Omental fat pad (tissue), 4 donors: ENCODE data around the gene LRP4. TPM values are rescaled to one million over a fixed set of nuclear protein-coding genes. Genes with fewer than 3 reads are reported as not detected.
A peak's percentile ranks its signal among the peaks of the same experiment; 100 is the strongest.

ENCODE experiments used
- ATAC-seq: fragments of 150-250 bp; one replicate; pipeline ENCODE4 v1.9.1; 2016; ENCODE audit warnings: mild to moderate bottlenecking, moderate library complexity; ENCODE audit not compliant: low FRiP score
- DNase-seq: peaks from one replicate; pipeline ENCODE4 v3.0.0-alpha.2; 2019; ENCODE audit warnings: low spot score
- total RNA-seq, 4 donors: library from RNA; depleted of rRNA; stranded (reverse); fragments of >200 nt; gene quantifications; one replicate each; pipeline ENCODE4 v1.1.0, GENCODE V29; 2016
- TF ChIP-seq, protein P1 (sequence below), 3 donors: fragments of 450-650 bp; IDR thresholded peaks; one replicate each; pipeline ENCODE4 v1.5.1; 2016 to 2017; ENCODE audit warnings: antibody characterized with exemption in 3 of 3, mild to moderate bottlenecking in 3 of 3, moderate library complexity in 2 of 3

Gene LRP4
- total RNA-seq, 4 donors from 2014 or later: 1.6 to 4.3 (median 3.3) TPM

DNA sequence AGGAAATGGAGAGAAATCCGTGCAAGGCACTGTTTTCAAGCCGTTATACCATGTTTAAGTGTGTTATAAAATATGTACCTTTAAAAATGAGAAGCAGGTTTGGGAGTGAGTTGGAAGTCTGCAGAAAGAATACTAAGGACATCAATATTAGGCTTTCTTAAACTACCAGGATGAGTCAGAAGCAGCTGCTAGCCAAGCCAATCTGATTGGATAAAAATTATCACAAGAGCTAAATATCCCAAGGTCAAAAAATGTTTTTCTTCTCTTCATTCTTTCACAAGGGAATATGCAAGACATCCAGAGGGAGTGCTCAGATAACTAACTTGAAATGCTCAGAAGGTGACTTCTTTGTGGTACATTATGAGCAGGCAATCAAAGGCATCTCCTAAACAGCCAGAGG lies 53.0 kb downstream of the LRP4 start:
- peak; percentile 80 for ATAC-seq
- DNase-seq: no peak
- TF ChIP-seq, protein P1, sequence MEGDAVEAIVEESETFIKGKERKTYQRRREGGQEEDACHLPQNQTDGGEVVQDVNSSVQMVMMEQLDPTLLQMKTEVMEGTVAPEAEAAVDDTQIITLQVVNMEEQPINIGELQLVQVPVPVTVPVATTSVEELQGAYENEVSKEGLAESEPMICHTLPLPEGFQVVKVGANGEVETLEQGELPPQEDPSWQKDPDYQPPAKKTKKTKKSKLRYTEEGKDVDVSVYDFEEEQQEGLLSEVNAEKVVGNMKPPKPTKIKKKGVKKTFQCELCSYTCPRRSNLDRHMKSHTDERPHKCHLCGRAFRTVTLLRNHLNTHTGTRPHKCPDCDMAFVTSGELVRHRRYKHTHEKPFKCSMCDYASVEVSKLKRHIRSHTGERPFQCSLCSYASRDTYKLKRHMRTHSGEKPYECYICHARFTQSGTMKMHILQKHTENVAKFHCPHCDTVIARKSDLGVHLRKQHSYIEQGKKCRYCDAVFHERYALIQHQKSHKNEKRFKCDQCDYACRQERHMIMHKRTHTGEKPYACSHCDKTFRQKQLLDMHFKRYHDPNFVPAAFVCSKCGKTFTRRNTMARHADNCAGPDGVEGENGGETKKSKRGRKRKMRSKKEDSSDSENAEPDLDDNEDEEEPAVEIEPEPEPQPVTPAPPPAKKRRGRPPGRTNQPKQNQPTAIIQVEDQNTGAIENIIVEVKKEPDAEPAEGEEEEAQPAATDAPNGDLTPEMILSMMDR (IDR thresholded peaks at IDR 0.05): no peak

DNA sequence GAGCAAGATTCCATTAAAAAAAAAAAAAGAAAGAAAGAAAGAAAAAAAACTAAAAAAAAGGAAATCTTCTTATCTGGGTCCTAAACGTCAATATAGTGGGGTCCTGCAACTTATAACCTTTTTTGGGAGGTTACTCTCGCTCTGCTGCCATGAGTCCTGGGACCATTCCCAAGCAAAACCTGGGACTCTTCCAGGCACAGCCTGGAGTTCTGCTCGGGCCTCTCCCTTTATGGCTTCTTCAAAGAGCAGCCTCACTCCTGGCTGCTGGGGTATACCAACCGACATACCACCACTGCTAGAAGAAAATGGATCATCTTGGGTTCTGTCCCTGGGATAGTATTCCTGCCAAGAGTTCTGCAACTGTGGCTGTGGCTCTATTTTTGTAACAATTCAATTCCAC lies 58.1 kb downstream of the LRP4 start:
- TF ChIP-seq, protein P1 (IDR thresholded peaks at IDR 0.05): no peak
- DNase-seq: no peak
- no peak for ATAC-seq

DNA sequence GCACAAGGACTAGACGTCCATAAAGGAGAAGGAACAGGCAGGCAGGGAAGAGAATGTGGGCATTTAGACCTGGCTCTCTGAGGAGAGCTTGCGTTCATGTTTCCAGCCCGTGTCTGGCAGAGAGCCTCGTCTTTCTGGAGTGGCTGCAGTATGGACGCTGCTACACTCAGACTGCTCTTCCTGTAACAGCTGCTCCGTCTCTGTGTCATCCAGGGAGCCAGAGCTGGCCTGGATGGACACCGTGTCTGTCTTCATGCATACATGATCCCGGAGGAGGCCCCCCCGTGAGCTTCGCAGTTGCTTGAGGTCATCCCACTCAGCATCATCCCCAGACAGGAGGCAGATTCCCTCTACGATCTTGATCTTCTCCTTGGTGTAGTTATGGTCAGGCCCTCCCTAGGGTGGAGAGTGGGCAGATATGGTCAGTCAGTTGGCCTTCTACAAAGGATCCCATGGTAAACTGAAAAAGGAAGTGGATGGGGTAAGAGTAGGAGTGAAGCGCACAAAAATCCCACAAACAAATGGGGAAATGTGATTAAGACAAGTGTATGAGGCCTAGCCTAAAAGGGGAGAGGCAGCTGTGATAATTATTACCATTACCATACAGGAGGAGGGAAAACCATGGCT lies 59.3 kb downstream of the LRP4 start:
- DNase-seq (no peak), ATAC-seq (no peak)
- TF ChIP-seq, protein P1 (IDR thresholded peaks at IDR 0.05): no peak

DNA sequence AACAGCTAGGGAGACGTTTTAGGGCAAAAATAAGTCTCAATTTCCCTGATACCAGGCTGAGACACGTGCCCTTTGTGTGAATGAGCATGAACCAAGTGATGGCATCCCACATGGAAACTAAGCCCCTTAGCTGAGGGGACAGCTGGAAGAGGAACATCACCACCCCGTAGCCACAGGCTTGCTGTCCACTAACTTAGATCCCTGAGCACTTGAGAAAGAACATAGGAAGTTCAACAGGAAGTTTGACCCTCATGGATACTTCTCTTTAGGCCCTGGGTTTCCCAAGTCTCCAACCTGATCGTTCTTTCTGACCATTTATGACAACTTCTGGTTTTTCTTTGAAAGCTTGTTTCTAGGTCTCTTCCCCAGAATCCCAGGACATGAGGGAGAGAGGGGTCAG lies 60.7 kb downstream of the LRP4 start:
- ATAC-seq (no peak), DNase-seq (no peak)
- TF ChIP-seq, protein P1 (IDR thresholded peaks at IDR 0.05): no peak

DNA sequence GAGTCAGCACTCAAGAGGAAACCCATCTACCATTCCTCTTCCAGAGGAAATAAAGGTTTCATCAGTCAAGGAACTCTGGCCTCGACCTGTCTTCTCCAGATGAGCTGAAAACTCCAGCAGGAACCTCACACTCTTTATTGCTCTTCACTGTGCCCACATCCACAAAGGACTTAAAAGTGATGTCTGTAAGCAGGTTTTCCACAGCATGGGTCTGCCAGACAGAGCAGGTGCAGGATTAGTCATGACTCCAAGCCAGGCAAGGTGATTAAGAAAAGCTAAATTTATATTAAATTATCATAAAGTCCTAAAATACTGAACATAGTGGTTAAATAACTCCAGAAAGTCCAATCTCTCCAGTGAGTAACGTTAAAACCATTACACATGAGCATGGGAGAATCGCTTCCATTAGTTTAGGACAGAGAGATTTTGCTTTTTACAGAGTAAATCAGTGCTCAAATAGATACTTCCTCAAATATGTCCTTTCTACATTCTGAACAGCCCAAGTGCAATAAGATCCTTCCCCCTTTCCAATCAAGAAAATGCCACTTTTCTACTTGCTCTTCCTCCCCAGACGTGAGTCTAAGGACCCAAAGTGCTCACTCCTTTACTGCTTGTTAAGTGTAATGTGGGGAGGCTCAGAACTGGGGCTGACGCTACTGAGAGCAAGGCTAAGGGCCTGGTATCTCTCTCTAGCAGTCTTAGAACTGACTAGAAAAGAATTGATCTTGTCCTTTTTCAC lies 61.6 kb downstream of the LRP4 start:
- no peak for ATAC-seq
- no peak for DNase-seq
- TF ChIP-seq, protein P1 (IDR thresholded peaks at IDR 0.05): no peak

DNA sequence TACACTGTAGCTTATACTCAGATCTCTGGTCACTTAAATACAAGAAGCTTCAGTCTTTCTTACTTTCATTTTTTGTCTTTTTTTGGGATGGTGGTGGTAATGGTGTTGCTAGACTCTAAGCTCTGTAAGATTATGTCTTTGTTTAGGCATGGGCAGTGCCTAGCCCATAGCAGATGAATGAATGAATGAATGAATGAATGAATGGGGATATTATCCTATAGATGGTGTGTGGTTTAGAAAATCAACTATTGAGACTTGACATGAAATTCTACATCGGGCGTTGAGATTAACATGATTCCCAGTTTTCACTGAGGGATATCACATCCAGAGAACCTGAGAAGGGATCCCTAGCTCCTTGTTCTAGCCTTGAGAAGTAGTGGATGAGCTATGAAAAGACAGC lies 62.5 kb downstream of the LRP4 start:
- ATAC-seq (no peak), DNase-seq (no peak)

More for the DNA sequence above, 62.5 kb downstream of the LRP4 start:
- TF ChIP-seq, protein P1 (IDR thresholded peaks at IDR 0.05): no peak
